Large intestine (tissue), 3 donors: Measurements from ENCODE around the gene YWHAE. TPM values are rescaled to one million over a fixed set of nuclear protein-coding genes. Genes with fewer than 3 reads are reported as not detected.
"Not testable (repeated sequence)": the region's sequence is repeated elsewhere in the genome, so short reads cannot be mapped to it uniquely, and the experiment has no call there.

ENCODE experiments used
- DNase-seq, 2 donors: peaks; one replicate each; pipeline versions ENCODE4 v3.0.0 to v3.0.0-alpha.2; 2013
- H3K27ac ChIP-seq: one replicate; pipeline ENCODE4 v1.5.1; 2013; ENCODE audit warnings: low read length
- H3K27me3 ChIP-seq: 2 replicates; pipeline ENCODE4 v1.6.1; 2013; ENCODE audit warnings: low read length; ENCODE audit not compliant: control insufficient read depth, insufficient read depth
- H3K36me3 ChIP-seq: 2 replicates; pipeline ENCODE4 v1.6.1; 2013; ENCODE audit warnings: low read length; ENCODE audit not compliant: control insufficient read depth, insufficient read depth
- H3K4me1 ChIP-seq: one replicate; pipeline ENCODE4 v1.6.1; 2013; ENCODE audit warnings: low read length; ENCODE audit not compliant: control insufficient read depth, insufficient read depth
- H3K4me3 ChIP-seq: one replicate; pipeline ENCODE4 v1.5.1; 2013; ENCODE audit warnings: low read length
- H3K9me3 ChIP-seq: one replicate; pipeline ENCODE4 v1.6.1; 2013; ENCODE audit warnings: mild to moderate bottlenecking, low read depth, low read length, moderate library complexity; ENCODE audit not compliant: control insufficient read depth
- WGBS: methylation state at CpG from one replicate; pipeline ENCODE4 v1.1.5; 2013; ENCODE audit warnings: low lambda C conversion rate; ENCODE audit not compliant: insufficient coverage; 5-methylcytosine and 5-hydroxymethylcytosine counted together
- polyA plus RNA-seq: library from polyadenylated mRNA; unstranded; fragments of 120-200 nt; gene quantifications from one replicate; pipeline ENCODE4 v1.2.1, GENCODE V29; 2013

YWHAE gene
- polyA plus RNA-seq, 1 donor = 615 TPM

- H3K4me1 ChIP-seq = no peaks in the 10 kb centered on the region
- H3K4me3 ChIP-seq = no peak overlapping the region
- no peaks in the 10 kb centered on the region for H3K27me3 ChIP-seq
- no peak overlapping the region for H3K27ac ChIP-seq
- WGBS = 100% methylated on average over 2 of the region's 8 CpGs
- no peak for DNase-seq
- H3K9me3 ChIP-seq = no peaks in the 10 kb centered on the region
- peaks cover 23% of the 10 kb centered on the region for H3K36me3 ChIP-seq
These were observed 40.9 kb upstream of the YWHAE start for GRCh38 chr17:1440921-1441320.

DNA sequence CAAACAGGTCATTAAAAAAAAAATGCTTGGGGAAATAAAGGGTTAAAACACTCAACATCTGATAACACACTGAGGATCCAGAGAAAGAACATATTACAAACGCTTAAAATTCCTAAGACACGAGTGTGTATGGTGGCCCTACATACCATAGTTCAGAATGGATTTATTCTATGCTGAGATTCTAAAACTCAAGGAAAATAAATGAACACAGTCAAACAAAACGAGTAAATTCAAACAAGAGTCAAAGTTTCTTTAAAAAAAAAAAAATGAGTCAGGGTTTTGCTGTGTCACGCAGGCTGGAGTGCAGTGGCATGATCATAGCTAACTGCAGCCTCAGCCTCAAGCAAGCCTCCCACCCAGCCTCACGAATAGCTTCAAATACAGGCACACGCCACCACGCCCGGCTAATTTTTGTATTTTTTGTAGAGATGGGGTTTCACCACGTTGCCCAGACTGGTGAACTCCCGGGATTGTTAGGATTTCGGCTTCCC is 38.6 kb upstream of the YWHAE start:
- Histone ChIP-seq H3K4me1 (no peaks in the 10 kb centered on the region), H3K36me3 (peaks cover 34% of the 10 kb centered on the region), H3K9me3 (no peaks in the 10 kb centered on the region), H3K27ac (no peak overlapping the region), H3K27me3 (no peaks in the 10 kb centered on the region), H3K4me3 (no peak overlapping the region)
- WGBS = 7% methylated on average over 2 of the region's 11 CpGs
- DNase-seq = no peak

GRCh38 chr17:1435326-1435725 is 35.3 kb upstream of the YWHAE start:
- Histone ChIP-seq H3K27ac (no peak overlapping the region), H3K4me1 (no peaks in the 10 kb centered on the region), H3K36me3 (peaks cover 35% of the 10 kb centered on the region), H3K9me3 (no peaks in the 10 kb centered on the region), H3K4me3 (no peak overlapping the region), H3K27me3 (no peaks in the 10 kb centered on the region)
- no peak for DNase-seq
- no CpG with 5 or more reads among the region's 3 CpGs for WGBS

GRCh38 chr17:1434150-1434549 is 34.1 kb upstream of the YWHAE start:
- Histone ChIP-seq H3K36me3 (peaks cover 41% of the 10 kb centered on the region), H3K4me1 (no peaks in the 10 kb centered on the region)

GRCh38 chr17:1431631-1432104 is 31.6 kb upstream of the YWHAE start:
- no peaks in the 10 kb centered on the region for H3K27me3 ChIP-seq
- H3K36me3 ChIP-seq = peaks cover 35% of the 10 kb centered on the region
- H3K4me3 ChIP-seq = no peak overlapping the region
- no peaks in the 10 kb centered on the region for H3K9me3 ChIP-seq
- H3K4me1 ChIP-seq = no peaks in the 10 kb centered on the region
- DNase-seq = no peak
- WGBS = no CpG with 5 or more reads among the region's 2 CpGs
- H3K27ac ChIP-seq = no peak overlapping the region

More at GRCh38 chr17:1434150-1434549, 34.1 kb upstream of the YWHAE start:
- Histone ChIP-seq H3K4me3 (no peak overlapping the region), H3K27me3 (no peaks in the 10 kb centered on the region), H3K27ac (no peak overlapping the region), H3K9me3 (no peaks in the 10 kb centered on the region)
- WGBS = 100% methylated on average over 1 of the region's 3 CpGs
- no peak for DNase-seq

DNA sequence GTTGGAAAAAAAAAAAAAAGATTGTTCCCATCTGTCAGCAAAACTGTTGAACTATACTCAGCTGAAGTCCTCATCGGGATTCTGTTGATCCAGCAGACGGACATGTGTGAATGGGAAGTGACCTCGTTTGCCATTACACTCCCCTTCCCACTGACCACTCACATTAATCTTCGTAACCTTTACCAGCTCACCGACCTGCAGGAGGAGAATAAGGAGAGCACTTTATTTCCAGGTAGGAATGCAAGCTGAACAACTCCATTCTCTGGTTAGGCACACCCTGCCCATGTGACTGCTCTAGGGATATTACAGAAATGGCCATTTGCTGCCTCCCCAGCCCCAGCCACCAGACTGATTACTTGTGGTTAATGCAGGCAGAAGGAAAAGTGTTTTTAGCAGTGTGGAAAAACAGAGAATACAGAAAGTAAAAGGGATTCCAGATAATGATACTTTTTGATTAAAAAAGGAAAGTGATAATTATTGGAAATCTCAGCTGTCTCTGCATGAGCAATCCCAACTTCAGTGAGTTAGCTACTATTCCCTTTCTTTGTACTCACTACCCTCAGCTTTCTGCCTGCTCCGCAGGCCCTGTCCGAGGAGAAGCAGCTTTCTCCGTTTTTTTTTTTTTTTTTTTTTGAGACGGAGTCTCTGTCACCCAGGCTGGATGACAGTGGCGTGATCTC is 23.6 kb upstream of the YWHAE start:
- Histone ChIP-seq H3K36me3 (peaks cover 40% of the 10 kb centered on the region), H3K27ac (no peak overlapping the region)

GRCh38 chr17:1422885-1423284 is 22.9 kb upstream of the YWHAE start:
- Histone ChIP-seq H3K27me3 (no peaks in the 10 kb centered on the region), H3K9me3 (no peaks in the 10 kb centered on the region), H3K4me1 (no peaks in the 10 kb centered on the region), H3K4me3 (no peak overlapping the region), H3K27ac (no peak overlapping the region), H3K36me3 (peaks cover 38% of the 10 kb centered on the region)
- no peak for DNase-seq
- no CpG with 5 or more reads among the region's 7 CpGs for WGBS

More for the DNA sequence above, 23.6 kb upstream of the YWHAE start:
- no peaks in the 10 kb centered on the region for H3K9me3 ChIP-seq
- no peak overlapping the region for H3K4me3 ChIP-seq
- 60% methylated on average over 1 of the region's 10 CpGs for WGBS
- H3K4me1 ChIP-seq = no peaks in the 10 kb centered on the region
- DNase-seq = no peak
- no peaks in the 10 kb centered on the region for H3K27me3 ChIP-seq

GRCh38 chr17:1421470-1421869 is 21.4 kb upstream of the YWHAE start:
- no peaks in the 10 kb centered on the region for H3K27me3 ChIP-seq
- H3K4me3 ChIP-seq = no peak overlapping the region
- H3K36me3 ChIP-seq = peaks cover 41% of the 10 kb centered on the region
- no peak overlapping the region for H3K27ac ChIP-seq
- WGBS = no CpG with 5 or more reads among the region's 11 CpGs
- H3K4me1 ChIP-seq = no peaks in the 10 kb centered on the region
- no peak for DNase-seq
- no peaks in the 10 kb centered on the region for H3K9me3 ChIP-seq

- Histone ChIP-seq H3K4me3 (no peak overlapping the region), H3K4me1 (no peaks in the 10 kb centered on the region), H3K27ac (no peak overlapping the region), H3K27me3 (no peaks in the 10 kb centered on the region), H3K9me3 (no peaks in the 10 kb centered on the region), H3K36me3 (peaks cover 39% of the 10 kb centered on the region)
- WGBS = 90% methylated on average over 2 of the region's 2 CpGs
- DNase-seq = no peak
These were observed 21.0 kb upstream of the YWHAE start for GRCh38 chr17:1420981-1421380.

DNA sequence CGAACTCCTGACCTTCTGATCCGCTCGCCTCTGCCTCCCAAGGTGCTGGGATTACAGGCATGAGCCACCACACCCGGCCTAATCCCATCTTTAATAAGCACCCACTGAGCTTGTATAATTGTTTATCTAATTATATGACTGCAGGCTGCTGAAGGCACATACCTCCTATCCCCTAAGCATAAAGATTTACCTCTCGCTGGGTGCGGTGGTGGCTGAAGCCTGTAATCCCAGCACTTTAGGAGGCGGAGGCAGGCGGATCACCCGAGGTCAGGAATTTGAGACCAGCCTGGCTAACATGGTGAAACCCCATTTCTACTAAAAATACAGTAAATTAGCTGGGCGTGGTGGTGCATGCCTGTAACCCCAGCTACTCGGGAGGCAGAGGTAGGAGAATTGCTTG is 20.1 kb upstream of the YWHAE start:
- Histone ChIP-seq H3K4me1 (no peaks in the 10 kb centered on the region), H3K27ac (no peak overlapping the region), H3K9me3 (no peaks in the 10 kb centered on the region), H3K36me3 (peaks cover 32% of the 10 kb centered on the region), H3K4me3 (no peak overlapping the region), H3K27me3 (no peaks in the 10 kb centered on the region)
- no CpG with 5 or more reads among the region's 11 CpGs for WGBS
- DNase-seq = no peak

DNA sequence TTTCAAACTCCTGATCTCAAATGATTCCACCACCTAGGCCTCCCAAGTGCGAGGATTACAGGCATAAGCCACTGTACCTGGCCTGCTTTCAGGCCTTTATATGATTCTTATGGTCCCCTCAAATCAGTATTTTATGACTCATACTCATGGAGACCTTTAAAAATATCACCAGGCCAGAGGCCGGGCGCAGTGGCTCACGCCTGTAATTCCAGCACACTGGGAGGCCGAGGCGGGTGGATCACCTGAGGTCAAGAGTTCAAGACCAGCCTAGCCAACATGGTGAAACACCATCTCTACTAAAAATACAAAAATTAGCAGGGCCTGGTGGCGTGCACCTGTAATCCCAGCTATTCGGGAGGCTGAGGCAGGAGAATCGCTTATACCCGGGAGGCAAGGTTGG is 18.5 kb upstream of the YWHAE start:
- H3K4me1 ChIP-seq, H3K4me3 ChIP-seq, H3K27ac ChIP-seq, H3K27me3 ChIP-seq, H3K9me3 ChIP-seq, DNase-seq: not testable (repeated sequence)
- peaks cover 25% of the 10 kb centered on the region for H3K36me3 ChIP-seq
- 90% methylated on average over 2 of the region's 10 CpGs for WGBS
